ENCODE results near the gene AUTS2. TPM values are rescaled to one million over a fixed set of nuclear protein-coding genes. Genes with fewer than 3 reads are reported as not detected.

AUTS2 gene
- total RNA-seq, 2 donors from 2014 or later: 8.6 TPM

- no peak overlapping the region for H3K4me3 ChIP-seq
- H3K9me3 ChIP-seq: no peaks in the 10 kb centered on the region
Observed at GRCh38 chr7:70486977-70487376, 888.7 kb downstream of the AUTS2 start.

DNA sequence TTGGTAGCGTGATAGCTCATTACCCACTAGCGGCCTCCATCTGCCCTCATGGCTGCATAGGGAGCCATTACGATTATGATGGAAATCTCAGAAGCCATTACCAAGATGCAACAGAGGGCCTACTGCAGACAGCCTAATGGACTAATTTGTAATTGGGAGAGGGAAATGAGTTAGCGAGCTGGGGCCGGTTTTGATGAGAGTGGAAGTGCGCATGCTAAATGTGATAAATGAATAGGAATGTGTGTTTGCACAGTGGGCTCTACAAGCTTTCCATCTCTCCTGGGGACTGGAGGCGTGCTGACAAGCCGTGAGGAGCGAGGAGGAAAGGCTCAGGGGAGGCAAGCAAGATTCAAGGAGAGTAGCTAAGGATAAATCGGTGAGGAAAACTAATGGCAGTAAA lies 889.2 kb downstream of the AUTS2 start:
- Histone ChIP-seq H3K4me3 (no peak overlapping the region), H3K4me1 (no peaks in the 10 kb centered on the region), H3K36me3 (no peaks in the 10 kb centered on the region), H3K9me3 (no peaks in the 10 kb centered on the region), H3K27me3 (no peaks in the 10 kb centered on the region), H3K27ac (no peak overlapping the region)
- TF ChIP-seq CTCF (IDR thresholded peaks at IDR 0.05): no peak
- no peak for DNase-seq (ENCODE audit: low spot score)

More at GRCh38 chr7:70486977-70487376, 888.7 kb downstream of the AUTS2 start:
- H3K27ac ChIP-seq: no peak overlapping the region
- TF ChIP-seq CTCF (IDR thresholded peaks at IDR 0.05): no peak
- no peaks in the 10 kb centered on the region for H3K4me1 ChIP-seq
- no peaks in the 10 kb centered on the region for H3K36me3 ChIP-seq
- no peak for DNase-seq (ENCODE audit: low spot score)
- no peaks in the 10 kb centered on the region for H3K27me3 ChIP-seq

DNA sequence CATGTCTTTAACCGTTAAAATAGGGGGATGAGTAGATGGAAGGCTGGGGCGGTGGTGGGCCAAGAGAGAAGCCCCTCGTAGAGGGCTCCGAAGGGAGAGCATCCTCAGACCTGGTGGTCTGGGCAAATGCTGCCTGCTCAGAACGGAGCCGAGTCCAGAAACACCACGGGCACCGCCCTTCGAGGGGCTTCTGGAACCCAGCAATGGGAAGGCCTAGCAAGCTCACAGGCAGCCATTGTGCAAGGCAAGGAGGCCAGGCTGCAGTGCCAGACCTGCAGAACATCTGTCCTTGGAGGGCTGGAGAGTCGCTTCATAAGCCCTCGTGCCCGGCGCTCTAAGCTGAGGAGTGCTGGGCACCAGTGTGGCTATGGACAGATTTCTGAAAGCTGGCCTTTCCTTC lies 889.6 kb downstream of the AUTS2 start:
- Histone ChIP-seq H3K4me3 (no peak overlapping the region), H3K27ac (no peak overlapping the region), H3K9me3 (no peaks in the 10 kb centered on the region), H3K36me3 (no peaks in the 10 kb centered on the region), H3K4me1 (no peaks in the 10 kb centered on the region), H3K27me3 (no peaks in the 10 kb centered on the region)
- no peak for DNase-seq (ENCODE audit: low spot score)
- TF ChIP-seq CTCF (IDR thresholded peaks at IDR 0.05): no peak

GRCh38 chr7:70489813-70490212 lies 891.5 kb downstream of the AUTS2 start:
- Histone ChIP-seq H3K36me3 (no peaks in the 10 kb centered on the region), H3K27ac (no peak overlapping the region), H3K27me3 (no peaks in the 10 kb centered on the region), H3K4me1 (no peaks in the 10 kb centered on the region), H3K9me3 (no peaks in the 10 kb centered on the region), H3K4me3 (no peak overlapping the region)
- TF ChIP-seq CTCF (IDR thresholded peaks at IDR 0.05): no peak
- no peak for DNase-seq (ENCODE audit: low spot score)

- H3K27ac ChIP-seq: no peak overlapping the region
- TF ChIP-seq CTCF (IDR thresholded peaks at IDR 0.05): no peak
Observed at GRCh38 chr7:70492625-70493024, 894.4 kb downstream of the AUTS2 start.

GRCh38 chr7:70494225-70495032 lies 896.2 kb downstream of the AUTS2 start:
- Histone ChIP-seq H3K27ac (no peak overlapping the region), H3K9me3 (no peaks in the 10 kb centered on the region), H3K4me3 (no peak overlapping the region), H3K27me3 (no peaks in the 10 kb centered on the region), H3K36me3 (no peaks in the 10 kb centered on the region), H3K4me1 (no peaks in the 10 kb centered on the region)
- TF ChIP-seq CTCF (IDR thresholded peaks at IDR 0.05): no peak
- no peak for DNase-seq (ENCODE audit: low spot score)

More at GRCh38 chr7:70492625-70493024, 894.4 kb downstream of the AUTS2 start:
- Histone ChIP-seq H3K4me3 (no peak overlapping the region), H3K36me3 (no peaks in the 10 kb centered on the region), H3K4me1 (no peaks in the 10 kb centered on the region), H3K9me3 (no peaks in the 10 kb centered on the region), H3K27me3 (no peaks in the 10 kb centered on the region)
- no peak for DNase-seq (ENCODE audit: low spot score)

Measured in right atrium auricular region (tissue), 2 donors.